BLaER1 (cell line): ENCODE data around the gene ST6GAL2.

Experiments
- H3K27ac ChIP-seq: shearing (Covaris generic); formaldehyde crosslinking; 2 replicates; pipeline ENCODE4 v1.8.1; 2022
- H3K27me3 ChIP-seq: shearing (Covaris generic); formaldehyde crosslinking; 2 replicates; pipeline ENCODE4 v1.8.1; 2022
- H3K36me3 ChIP-seq: shearing (Covaris generic); formaldehyde crosslinking; 2 replicates; pipeline ENCODE4 v1.8.1; 2022
- H3K4me1 ChIP-seq: shearing (Covaris generic); formaldehyde crosslinking; 2 replicates; pipeline ENCODE4 v1.8.1; 2022
- H3K4me2 ChIP-seq: shearing (Covaris generic); formaldehyde crosslinking; 2 replicates; pipeline ENCODE4 v1.8.1; 2022
- H3K4me3 ChIP-seq: shearing (Covaris generic); formaldehyde crosslinking; 2 replicates; pipeline ENCODE4 v1.8.1; 2022
- H3K9ac ChIP-seq: shearing (Covaris generic); formaldehyde crosslinking; 2 replicates; pipeline ENCODE4 v1.8.1; 2022
- H3K9me3 ChIP-seq: shearing (Covaris generic); formaldehyde crosslinking; 2 replicates; pipeline ENCODE4 v1.8.1; 2022
- H4K20me1 ChIP-seq: shearing (Covaris generic); formaldehyde crosslinking; 2 replicates; pipeline ENCODE4 v1.8.1; 2022
- Cebpa-rat ChIP-seq: shearing (Covaris generic); IDR thresholded peaks from 2 replicates; pipeline ENCODE4 v1.8.1; 2022

ST6GAL2 gene

GRCh38 chr2:106758901-106759497, 127.0 kb downstream of the ST6GAL2 start:
- no peak overlapping the region for H3K27ac ChIP-seq
- H3K4me3 ChIP-seq, result no peak overlapping the region
- TF ChIP-seq Cebpa-rat, result no peak

More at GRCh38 chr2:106758901-106759497, 127.0 kb downstream of the ST6GAL2 start:
- Histone ChIP-seq H3K27me3 (no peaks in the 10 kb centered on the region), H3K9me3 (no peaks in the 10 kb centered on the region; the same call in 1 of the 2 replicates), H4K20me1 (no peaks in the 10 kb centered on the region), H3K4me2 (no peak overlapping the region), H3K9ac (no peak overlapping the region), H3K4me1 (no peaks in the 10 kb centered on the region), H3K36me3 (no peaks in the 10 kb centered on the region)
